Esophagus squamous epithelium (tissue), 4 donors: ENCODE data around the gene SPSB3.
A peak's percentile ranks its signal among the peaks of the same experiment; 100 is the strongest.

Source experiments
- POLR2A ChIP-seq, 4 donors: fragments of 450-650 bp; IDR thresholded peaks; one replicate each; pipeline ENCODE4 v1.6.1; 2017; ENCODE audit warnings: antibody characterized with exemption in 4 of 4, mild to moderate bottlenecking in 4 of 4, moderate library complexity in 3 of 4
- TF ChIP-seq, protein P1 (sequence below), 6 experiments: fragments of 450-650 bp in 4 of 6; fragments of 200-600 bp in 2 of 6; sonication (generic) in 2 of 6; IDR thresholded peaks; one replicate each; pipeline ENCODE4 v1.5.1; 2016 to 2019; ENCODE audit warnings: antibody characterized with exemption in 6 of 6, mild to moderate bottlenecking in 4 of 6, moderate library complexity in 4 of 6

- TF ChIP-seq, protein P1, sequence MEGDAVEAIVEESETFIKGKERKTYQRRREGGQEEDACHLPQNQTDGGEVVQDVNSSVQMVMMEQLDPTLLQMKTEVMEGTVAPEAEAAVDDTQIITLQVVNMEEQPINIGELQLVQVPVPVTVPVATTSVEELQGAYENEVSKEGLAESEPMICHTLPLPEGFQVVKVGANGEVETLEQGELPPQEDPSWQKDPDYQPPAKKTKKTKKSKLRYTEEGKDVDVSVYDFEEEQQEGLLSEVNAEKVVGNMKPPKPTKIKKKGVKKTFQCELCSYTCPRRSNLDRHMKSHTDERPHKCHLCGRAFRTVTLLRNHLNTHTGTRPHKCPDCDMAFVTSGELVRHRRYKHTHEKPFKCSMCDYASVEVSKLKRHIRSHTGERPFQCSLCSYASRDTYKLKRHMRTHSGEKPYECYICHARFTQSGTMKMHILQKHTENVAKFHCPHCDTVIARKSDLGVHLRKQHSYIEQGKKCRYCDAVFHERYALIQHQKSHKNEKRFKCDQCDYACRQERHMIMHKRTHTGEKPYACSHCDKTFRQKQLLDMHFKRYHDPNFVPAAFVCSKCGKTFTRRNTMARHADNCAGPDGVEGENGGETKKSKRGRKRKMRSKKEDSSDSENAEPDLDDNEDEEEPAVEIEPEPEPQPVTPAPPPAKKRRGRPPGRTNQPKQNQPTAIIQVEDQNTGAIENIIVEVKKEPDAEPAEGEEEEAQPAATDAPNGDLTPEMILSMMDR (IDR thresholded peaks at IDR 0.05): no peak
- peak in 1 of 4 donors; percentile 6 for TF ChIP-seq POLR2A (IDR thresholded peaks at IDR 0.05)
Measured at GRCh38 chr16:1771188-1771863, 11.0 kb downstream of the SPSB3 start, which contains the start of gene NME3.
